ENCODE results near the gene MAP4K2.

GRCh38 chr11:64823568-64824119, 20.6 kb upstream of the MAP4K2 start:
- no peak for TF ChIP-seq CTCF (IDR thresholded peaks at IDR 0.05)
- no peak for TF ChIP-seq SMC3 (IDR thresholded peaks at IDR 0.05; ENCODE audit: low read depth, low read length)
- TF ChIP-seq POLR2AphosphoS5 (IDR thresholded peaks at IDR 0.05; ENCODE audit: low read depth, low read length): no peak
- no peak for TF ChIP-seq FOXJ3 (CRISPR knock-in tag; IDR thresholded peaks at IDR 0.05)
- TF ChIP-seq EP300 (IDR thresholded peaks at IDR 0.05; ENCODE audit: borderline replicate concordance in 1 of 2, low read depth in 1 of 2, low read length in 1 of 2): no peak
- TF ChIP-seq EZH2phosphoT487 (IDR thresholded peaks at IDR 0.05; ENCODE audit: borderline replicate concordance, low read depth): no peak
- no peak for TF ChIP-seq NFIC (IDR thresholded peaks at IDR 0.05; ENCODE audit: borderline replicate concordance)
- TF ChIP-seq PBX3 (IDR thresholded peaks at IDR 0.05): no peak
